Endothelial cell of umbilical vein (primary cell): Measurements from ENCODE around the gene CATSPERD. TPM values are rescaled to one million over a fixed set of nuclear protein-coding genes. Genes with fewer than 3 reads are reported as not detected.

Experiments
- BruUV-seq: library from RNA; stranded (reverse); fragments of 400-500 nt; replicated peaks from 2 replicates; lab custom pipeline; 2021; lab: Mats Ljungman, UMichigan
- CTCF ChIA-PET: fragments of 300-600, 350-600 bp; sonication (Branson Sonifier 250); formaldehyde crosslinking; loops from one replicate; lab custom pipeline; 2021; ENCODE audit warnings: antibody characterized with exemption, inconsistent platforms; lab: Charles Lee
- POLR2A ChIA-PET: fragments of 300-600, 350-600 bp; sonication (Branson Sonifier 250); formaldehyde crosslinking; loops from one replicate; lab custom pipeline; 2021; ENCODE audit warnings: antibody characterized with exemption, inconsistent platforms; lab: Charles Lee
- DNase-seq: peaks from one replicate; pipeline ENCODE4 v3.0.0-alpha.2; 2011; ENCODE audit warnings: low read depth, low spot score
- FAIRE-seq: peaks from 2 replicates; lab custom pipeline; 2011; peaks lifted over from hg19 to GRCh38; lab: Jason Lieb, UNC
- H2AFZ ChIP-seq: 2 replicates; pipeline ENCODE4 v1.6.0; 2012; ENCODE audit warnings: low read depth, low read length, control low read depth, inconsistent platforms
- H3K27ac ChIP-seq: 2 replicates; pipeline ENCODE4 v1.5.1; 2011; ENCODE audit warnings: low read depth, mild to moderate bottlenecking, control low read depth, low read length, moderate library complexity; ENCODE audit not compliant: insufficient read depth
- H3K27me3 ChIP-seq, 2 experiments: 2 replicates each; pipeline versions ENCODE4 v1.6.0 to v1.6.1; 2011; ENCODE audit warnings: low read length in 2 of 2, mixed read lengths in 1 of 2; ENCODE audit not compliant: control insufficient read depth in 2 of 2, insufficient read depth in 2 of 2
- H3K36me3 ChIP-seq, 2 experiments: 2 replicates in 1 of 2; 3 replicates in 1 of 2; pipeline ENCODE4 v1.5.1; 2011; ENCODE audit warnings: low read length in 2 of 2, mild to moderate bottlenecking in 1 of 2, moderate library complexity in 1 of 2; ENCODE audit not compliant: control insufficient read depth in 2 of 2, insufficient read depth in 2 of 2; ENCODE audit errors: extremely low read depth in 1 of 2
- H3K4me1 ChIP-seq: 3 replicates; pipeline ENCODE4 v1.5.1; 2011; ENCODE audit warnings: mild to moderate bottlenecking, low read length; ENCODE audit not compliant: control insufficient read depth, insufficient read depth; ENCODE audit errors: extremely low read depth
- H3K4me2 ChIP-seq: 2 replicates; pipeline ENCODE4 v1.6.1; 2011; ENCODE audit warnings: low read length, control low read depth, mixed read lengths; ENCODE audit not compliant: insufficient read depth
- H3K4me3 ChIP-seq, 3 experiments: fragments of 200-600 bp in 1 of 3; sonication (generic), shearing (Covaris generic) in 1 of 3; replicated peaks in 1 of 3; 2 replicates each; pipeline ENCODE4 v1.5.1; 2011 to 2016; ENCODE audit warnings: control low read depth in 3 of 3, low read length in 3 of 3, mild to moderate bottlenecking in 2 of 3, inconsistent platforms in 1 of 3, low read depth in 1 of 3, moderate library complexity in 1 of 3; ENCODE audit not compliant: insufficient read depth in 1 of 3
- H3K79me2 ChIP-seq: 2 replicates; pipeline ENCODE4 v1.6.0; 2012; ENCODE audit warnings: low read length, inconsistent platforms; ENCODE audit not compliant: control insufficient read depth, insufficient read depth
- H3K9ac ChIP-seq: replicated peaks from 2 replicates; pipeline ENCODE3; 2011; ENCODE audit warnings: low read length, control low read depth; ENCODE audit not compliant: insufficient read depth; ENCODE audit errors: extremely low read depth
- H3K9me1 ChIP-seq: replicated peaks from 3 replicates; pipeline ENCODE4 v1.6.0; 2011; ENCODE audit warnings: mild to moderate bottlenecking, low read length; ENCODE audit not compliant: control insufficient read depth, insufficient read depth; ENCODE audit errors: extremely low read depth
- H3K9me3 ChIP-seq: replicated peaks from 2 replicates; pipeline ENCODE4 v1.5.1; 2012; ENCODE audit warnings: low read length, inconsistent platforms; ENCODE audit not compliant: control insufficient read depth, insufficient read depth
- H4K20me1 ChIP-seq: replicated peaks from 2 replicates; pipeline ENCODE3; 2011; ENCODE audit warnings: mild to moderate bottlenecking, low read length; ENCODE audit not compliant: control insufficient read depth, insufficient read depth; ENCODE audit errors: extremely low read depth
- EZH2 ChIP-seq: IDR thresholded peaks from 2 replicates; pipeline ENCODE4 v1.6.1; 2012; ENCODE audit warnings: borderline replicate concordance, low read depth, mild to moderate bottlenecking, moderate library complexity, low read length, inconsistent platforms; ENCODE audit not compliant: severe bottlenecking
- FOS ChIP-seq: IDR thresholded peaks from 2 replicates; pipeline ENCODE4 v1.6.1; 2011; ENCODE audit warnings: mild to moderate bottlenecking, low read length, moderate library complexity, borderline replicate concordance; ENCODE audit not compliant: insufficient read depth
- GATA2 ChIP-seq: IDR thresholded peaks from 2 replicates; pipeline ENCODE4 v1.7.0; 2011; ENCODE audit warnings: low read depth, mild to moderate bottlenecking, moderate library complexity, mixed read lengths, low read length; ENCODE audit not compliant: insufficient read length, insufficient read depth
- JUN ChIP-seq: IDR thresholded peaks from 2 replicates; pipeline ENCODE4 v1.6.1; 2011; ENCODE audit warnings: borderline replicate concordance, low read depth; ENCODE audit not compliant: insufficient read length, insufficient read depth
- MYC ChIP-seq: IDR thresholded peaks from one replicate; pipeline ENCODE4 v1.6.1; 2011; ENCODE audit warnings: mild to moderate bottlenecking, low read depth, low read length
- POLR2A ChIP-seq: IDR thresholded peaks from 2 replicates; pipeline ENCODE4 v1.6.1; 2012; ENCODE audit warnings: low read depth, mild to moderate bottlenecking, control low read depth, low read length
- POLR2AphosphoS5 ChIP-seq: IDR thresholded peaks from 2 replicates; pipeline ENCODE4 v1.6.1; 2012; ENCODE audit warnings: low read depth, mild to moderate bottlenecking, control low read depth, low read length, moderate library complexity; ENCODE audit not compliant: insufficient read depth
- dilution Hi-C: fragments of 300-500 bp; cut with MboI; formaldehyde crosslinking; loops from one replicate; pipeline ENCODE4 v1.15.0; 2019; ENCODE audit warnings: low sequenced_read_pairs; ENCODE audit not compliant: extremely low pct_ligation_motif_present
- intact Hi-C: fragments of 100-400 bp; cut with micrococcal nuclease; formaldehyde crosslinking; loops from one replicate; pipeline ENCODE4 v1.10.0; 2022
- polyA plus RNA-seq, 4 experiments: library from polyadenylated mRNA; depleted of rRNA in 3 of 4; stranded (reverse) in 3 of 4; unstranded in 1 of 4; fragments of >200 nt; gene quantifications; 2 replicates each; pipeline versions ENCODE4 v1.2.1 to v1.2.3, GENCODE V29; 2011 to 2012; ENCODE audit warnings: missing spikeins in 1 of 4
- total RNA-seq: library from RNA; stranded (reverse); gene quantifications from 2 replicates; pipeline ENCODE4 v1.2.3, GENCODE V29; 2021
- TF ChIP-seq, protein P1 (sequence below), 2 donors: IDR thresholded peaks; 1 replicate in 1 of 2; 2 replicates in 1 of 2; pipeline ENCODE4 v1.5.1; 2011; ENCODE audit warnings: low read length in 2 of 2, mild to moderate bottlenecking in 2 of 2, moderate library complexity in 2 of 2, control low read depth in 1 of 2, inconsistent platforms in 1 of 2, low read depth in 1 of 2; ENCODE audit not compliant: insufficient read depth in 1 of 2; ENCODE audit errors: extremely low read depth in 1 of 2
- TF ChIP-seq, protein P2 (sequence below): IDR thresholded peaks from 2 replicates; pipeline ENCODE4 v1.6.1; 2011; ENCODE audit not compliant: insufficient read depth, insufficient read length

The CATSPERD gene
- total and polyA plus RNA-seq, 2 donors (not counting 3 experiments of a cell fraction or from before 2014, with no cell fraction given): not detected

DNA sequence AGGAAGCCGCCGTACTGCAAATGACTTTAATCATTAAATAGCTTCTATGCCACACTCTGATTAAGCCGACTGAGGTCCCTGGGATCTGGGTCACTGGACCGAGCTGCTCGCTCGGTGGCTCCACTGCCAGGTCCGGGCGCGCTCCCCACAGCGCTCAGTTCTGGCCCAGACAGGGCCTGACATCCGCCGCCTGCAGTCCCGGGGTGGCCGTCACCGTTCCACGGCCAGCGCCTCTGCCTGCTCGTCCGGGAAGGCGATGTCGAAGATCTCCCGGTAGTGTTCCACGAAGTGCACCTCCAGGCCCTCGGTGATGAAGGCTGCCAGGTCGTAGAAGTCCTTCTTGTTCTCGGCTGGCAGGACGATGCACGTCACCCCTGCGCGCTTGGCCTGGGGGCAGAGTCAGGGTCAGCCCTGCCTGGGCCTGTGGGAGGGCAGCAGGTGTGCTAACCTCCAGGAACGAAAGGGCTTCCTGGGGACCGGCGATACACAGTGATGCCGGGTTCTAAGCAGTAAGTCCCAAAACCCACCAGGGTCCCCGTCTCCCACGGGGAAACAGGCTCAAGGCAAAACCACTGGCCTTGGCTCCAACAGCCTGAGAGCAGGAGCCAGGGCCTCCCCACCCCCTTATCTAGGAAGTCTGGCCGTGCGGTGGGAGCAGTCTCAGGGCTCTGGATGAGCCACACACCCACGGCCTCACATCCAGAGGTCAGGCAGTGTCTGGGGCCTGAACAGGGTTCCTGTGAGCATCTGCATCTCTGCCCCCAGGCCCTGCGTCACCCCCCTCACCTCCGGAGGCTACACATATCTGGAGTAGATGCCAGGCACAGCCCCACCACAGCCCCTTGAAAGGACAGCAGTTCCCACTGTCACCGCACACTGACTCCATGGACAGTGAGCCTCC, 28.4 kb upstream of the CATSPERD start:
- DNase-seq (no peak), FAIRE-seq (no peak)
- Histone ChIP-seq H3K79me2 (peaks cover 52% of the 10 kb centered on the region), H3K27me3 (no peaks in the 10 kb centered on the region), H3K4me2 (peak overlapping the region; percentile 29), H4K20me1 (no peaks in the 10 kb centered on the region), H3K27ac (no peak overlapping the region), H3K9me3 (no peaks in the 10 kb centered on the region), H3K9me1 (no peaks in the 10 kb centered on the region), H2AFZ (no peak overlapping the region), H3K4me3 (peak overlapping the region in 2 of 3 experiments; percentile 31 to 78), H3K4me1 (peaks cover 8% of the 10 kb centered on the region), H3K36me3 (peaks cover 8 to 45% of the 10 kb centered on the region in 2 experiments), H3K9ac (peak overlapping the region; percentile 8)
- TF ChIP-seq FOS: no peak
- TF ChIP-seq POLR2A: peak; percentile 4
- ChIA-PET CTCF (interaction anchor here (1.0 to 1.4 kb wide), 4 partner anchors 17 to 28 kb away, joined by 3 to 9 read pairs (median 4); partner anchors contain the start of genes CATSPERD and LONP1), POLR2A (interaction anchor here (1.6 kb wide), 1 partner anchor 16 kb away, joined by 6 read pairs; no protein-coding TSS in a partner anchor)
- dilution Hi-C loops (no loop called here), intact Hi-C loops (no loop called here)
- no TSS peak for BruUV-seq

- intact Hi-C loops (no loop called here), dilution Hi-C loops (no loop called here)
- Histone ChIP-seq H3K9ac (no peak overlapping the region), H4K20me1 (no peaks in the 10 kb centered on the region), H3K9me3 (no peaks in the 10 kb centered on the region), H3K4me2 (no peak overlapping the region), H3K27me3 (no peaks in the 10 kb centered on the region), H3K79me2 (peaks cover 52% of the 10 kb centered on the region), H3K9me1 (no peaks in the 10 kb centered on the region), H3K36me3 (peaks cover 8 to 45% of the 10 kb centered on the region in 2 experiments), H3K4me1 (peaks cover 8% of the 10 kb centered on the region), H2AFZ (no peak overlapping the region), H3K4me3 (no peak overlapping the region), H3K27ac (no peak overlapping the region)
- CTCF ChIA-PET: no interaction called here
- FAIRE-seq: no peak
- TF ChIP-seq EZH2: no peak
- TF ChIP-seq JUN: no peak
- TF ChIP-seq, protein P1, sequence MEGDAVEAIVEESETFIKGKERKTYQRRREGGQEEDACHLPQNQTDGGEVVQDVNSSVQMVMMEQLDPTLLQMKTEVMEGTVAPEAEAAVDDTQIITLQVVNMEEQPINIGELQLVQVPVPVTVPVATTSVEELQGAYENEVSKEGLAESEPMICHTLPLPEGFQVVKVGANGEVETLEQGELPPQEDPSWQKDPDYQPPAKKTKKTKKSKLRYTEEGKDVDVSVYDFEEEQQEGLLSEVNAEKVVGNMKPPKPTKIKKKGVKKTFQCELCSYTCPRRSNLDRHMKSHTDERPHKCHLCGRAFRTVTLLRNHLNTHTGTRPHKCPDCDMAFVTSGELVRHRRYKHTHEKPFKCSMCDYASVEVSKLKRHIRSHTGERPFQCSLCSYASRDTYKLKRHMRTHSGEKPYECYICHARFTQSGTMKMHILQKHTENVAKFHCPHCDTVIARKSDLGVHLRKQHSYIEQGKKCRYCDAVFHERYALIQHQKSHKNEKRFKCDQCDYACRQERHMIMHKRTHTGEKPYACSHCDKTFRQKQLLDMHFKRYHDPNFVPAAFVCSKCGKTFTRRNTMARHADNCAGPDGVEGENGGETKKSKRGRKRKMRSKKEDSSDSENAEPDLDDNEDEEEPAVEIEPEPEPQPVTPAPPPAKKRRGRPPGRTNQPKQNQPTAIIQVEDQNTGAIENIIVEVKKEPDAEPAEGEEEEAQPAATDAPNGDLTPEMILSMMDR (IDR thresholded peaks at IDR 0.05; ENCODE audit: extremely low read depth in 1 of 2, insufficient read depth in 1 of 2, low read depth in 1 of 2, low read length in 2 of 2): no peak
- TF ChIP-seq GATA2: no peak
- TF ChIP-seq, protein P2, sequence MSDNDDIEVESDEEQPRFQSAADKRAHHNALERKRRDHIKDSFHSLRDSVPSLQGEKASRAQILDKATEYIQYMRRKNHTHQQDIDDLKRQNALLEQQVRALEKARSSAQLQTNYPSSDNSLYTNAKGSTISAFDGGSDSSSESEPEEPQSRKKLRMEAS: no peak
- peak; percentile 65 for TF ChIP-seq POLR2AphosphoS5
- TF ChIP-seq MYC: no peak
- no peak for TF ChIP-seq POLR2A
- TF ChIP-seq FOS: no peak
- BruUV-seq: no TSS peak
- POLR2A ChIA-PET: no interaction called here
- DNase-seq: no peak
Observed at GRCh38 chr19:5692723-5693194, 27.7 kb upstream of the CATSPERD start.
